HEK293 (cell line): ENCODE results near the gene MTMR3.

Source experiments
- IKZF3 ChIP-seq: fragments of 450-650 bp; IDR thresholded peaks from 2 replicates; pipeline ENCODE4 v1.5.0; 2018; ENCODE audit warnings: missing biosample characterization, mild to moderate bottlenecking, missing genetic modification characterization, moderate library complexity
- KLF1 ChIP-seq: fragments of 450-650 bp; formaldehyde crosslinking; IDR thresholded peaks from 2 replicates; pipeline ENCODE4 v1.5.1; 2016; ENCODE audit warnings: missing biosample characterization, missing genetic modification characterization
- KLF8 ChIP-seq: fragments of 450-650 bp; formaldehyde crosslinking; IDR thresholded peaks from 2 replicates; pipeline ENCODE4 v1.5.1; 2016; ENCODE audit warnings: missing biosample characterization, missing genetic modification characterization
- SETDB1 ChIP-seq: IDR thresholded peaks from one replicate; pipeline ENCODE4 v1.6.1; 2017; ENCODE audit warnings: mild to moderate bottlenecking, low read length, moderate library complexity, mixed read lengths; ENCODE audit not compliant: insufficient read length
- SP2 ChIP-seq: fragments of 450-650 bp; formaldehyde crosslinking; IDR thresholded peaks from 2 replicates; pipeline ENCODE4 v1.5.1; 2016; ENCODE audit warnings: missing biosample characterization, missing genetic modification characterization
- ZFP69B ChIP-seq: fragments of 450-650 bp; formaldehyde crosslinking; IDR thresholded peaks from 2 replicates; pipeline ENCODE4 v1.5.1; 2016; ENCODE audit warnings: missing biosample characterization, missing genetic modification characterization
- ZNF335 ChIP-seq: fragments of 450-650 bp; formaldehyde crosslinking; conservative IDR thresholded peaks from 2 replicates; pipeline ENCODE4 v1.5.1; 2016; ENCODE audit warnings: missing biosample characterization, missing genetic modification characterization
- ZNF529 ChIP-seq: fragments of 450-650 bp; formaldehyde crosslinking; IDR thresholded peaks from 2 replicates; pipeline ENCODE4 v1.5.1; 2017; ENCODE audit warnings: missing genetic modification characterization, missing biosample characterization; ENCODE audit not compliant: insufficient replicate concordance
- ZNF555 ChIP-seq: fragments of 450-650 bp; formaldehyde crosslinking; conservative IDR thresholded peaks from 2 replicates; pipeline ENCODE4 v1.5.1; 2017; ENCODE audit warnings: missing biosample characterization, mild to moderate bottlenecking, missing genetic modification characterization, inconsistent platforms
- ZNF610 ChIP-seq: fragments of 450-650 bp; formaldehyde crosslinking; IDR thresholded peaks from 2 replicates; pipeline ENCODE4 v1.5.1; 2016; ENCODE audit warnings: missing biosample characterization, missing genetic modification characterization, borderline replicate concordance
- ZNF623 ChIP-seq: fragments of 450-650 bp; formaldehyde crosslinking; IDR thresholded peaks from 2 replicates; pipeline ENCODE4 v1.5.1; 2016; ENCODE audit warnings: missing biosample characterization, missing genetic modification characterization
- ZNF660 ChIP-seq: fragments of 450-650 bp; IDR thresholded peaks from 2 replicates; pipeline ENCODE4 v1.5.1; 2018; ENCODE audit warnings: missing biosample characterization, mild to moderate bottlenecking, missing genetic modification characterization
- ZNF843 ChIP-seq: fragments of 450-650 bp; formaldehyde crosslinking; IDR thresholded peaks from 2 replicates; pipeline ENCODE4 v1.5.1; 2016; ENCODE audit warnings: missing biosample characterization, missing genetic modification characterization
- ZSCAN16 ChIP-seq: fragments of 450-650 bp; formaldehyde crosslinking; IDR thresholded peaks from 2 replicates; pipeline ENCODE4 v1.5.1; 2016; ENCODE audit warnings: missing biosample characterization, missing genetic modification characterization
- TF ChIP-seq, protein P1 (sequence below): fragments of 450-650 bp; formaldehyde crosslinking; IDR thresholded peaks from 2 replicates; pipeline ENCODE4 v1.5.1; 2016; ENCODE audit warnings: missing biosample characterization, missing genetic modification characterization, borderline replicate concordance
- TF ChIP-seq, protein P2 (sequence below): fragments of 450-650 bp; formaldehyde crosslinking; IDR thresholded peaks from 2 replicates; pipeline ENCODE4 v1.5.1; 2016; ENCODE audit warnings: missing biosample characterization, missing genetic modification characterization
- TF ChIP-seq, protein P3 (sequence below): fragments of 450-650 bp; formaldehyde crosslinking; conservative IDR thresholded peaks from 2 replicates; pipeline ENCODE4 v1.5.1; 2016; ENCODE audit warnings: low read depth, missing biosample characterization, missing genetic modification characterization
- TF ChIP-seq, protein P4 (sequence below): fragments of 450-650 bp; formaldehyde crosslinking; IDR thresholded peaks from 2 replicates; pipeline ENCODE4 v1.5.1; 2016; ENCODE audit warnings: missing biosample characterization, missing genetic modification characterization
- TF ChIP-seq, protein P5 (sequence below): fragments of 450-650 bp; formaldehyde crosslinking; IDR thresholded peaks from 2 replicates; pipeline ENCODE4 v1.5.1; 2016; ENCODE audit warnings: missing biosample characterization, missing genetic modification characterization

The MTMR3 gene

DNA sequence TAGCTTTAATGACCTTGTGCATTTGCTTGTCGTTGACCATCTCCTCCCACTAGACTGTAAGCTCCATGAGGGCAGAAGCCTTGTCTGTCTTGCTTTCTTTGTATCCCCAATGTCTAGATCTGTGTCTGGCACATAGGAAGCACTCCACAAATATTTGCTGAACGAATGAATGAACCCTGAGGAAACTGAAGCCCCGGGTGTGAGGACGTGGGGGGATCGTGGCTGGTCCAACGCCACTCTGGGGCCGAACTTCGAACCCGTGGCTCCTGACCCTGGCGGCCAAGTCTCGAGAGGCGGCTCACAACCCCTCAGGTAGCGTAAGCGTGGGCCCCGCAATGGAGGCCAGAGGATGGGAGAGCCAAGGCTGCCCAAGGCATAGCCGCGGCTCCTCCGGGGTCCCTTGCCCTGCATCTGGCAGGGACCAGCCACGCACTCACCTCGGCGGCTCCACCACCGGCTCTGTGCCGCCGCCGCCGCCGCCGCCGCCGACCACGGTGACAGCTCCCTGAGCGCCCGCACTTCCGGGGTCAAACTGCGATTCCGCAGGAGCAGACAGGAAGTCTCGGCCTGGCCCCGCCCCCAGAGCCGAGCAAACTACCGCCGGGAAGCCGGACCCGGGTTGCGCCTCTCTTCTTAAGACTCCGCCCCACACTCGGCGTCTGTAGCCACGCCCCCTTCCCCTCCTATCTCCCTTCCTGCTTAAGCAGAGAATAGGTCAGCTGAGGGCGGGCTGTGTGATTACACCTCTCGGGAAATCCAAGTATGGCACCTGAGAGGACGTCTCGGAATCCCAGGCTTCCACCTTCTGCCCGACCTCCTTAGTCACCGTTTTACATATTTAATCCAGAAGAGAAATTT, 45.0 kb upstream of the MTMR3 start, which contains the start of gene ASCC2 (continued):
- TF ChIP-seq ZSCAN16 (tag by site-specific recombination) (peak; percentile 34; the same call in 1 of the 2 replicates), ZNF555 (tag by site-specific recombination) (no peak), ZNF529 (no peak), KLF1 (tag by site-specific recombination) (no peak; the same call in 1 of the 2 replicates), ZNF610 (tag by site-specific recombination) (peak; percentile 67; the same call in 1 of the 2 replicates), SP2 (peak; percentile 91), KLF8 (tag by site-specific recombination) (peak; percentile 44; the same call in 1 of the 2 replicates), ZFP69B (tag by site-specific recombination) (peak; percentile 68), ZNF623 (0 out of 2 replicates have a peak, but pooled peaks have one; percentile 9), ZNF660 (tag by site-specific recombination) (peak; percentile 48; the same call in 1 of the 2 replicates), ZNF843 (tag by site-specific recombination) (no peak), SETDB1 (no peak), ZNF335 (peak; percentile 83), IKZF3 (tag by site-specific recombination) (0 out of 2 replicates have a peak, but pooled peaks have one; percentile 42)
- TF ChIP-seq, protein P1, sequence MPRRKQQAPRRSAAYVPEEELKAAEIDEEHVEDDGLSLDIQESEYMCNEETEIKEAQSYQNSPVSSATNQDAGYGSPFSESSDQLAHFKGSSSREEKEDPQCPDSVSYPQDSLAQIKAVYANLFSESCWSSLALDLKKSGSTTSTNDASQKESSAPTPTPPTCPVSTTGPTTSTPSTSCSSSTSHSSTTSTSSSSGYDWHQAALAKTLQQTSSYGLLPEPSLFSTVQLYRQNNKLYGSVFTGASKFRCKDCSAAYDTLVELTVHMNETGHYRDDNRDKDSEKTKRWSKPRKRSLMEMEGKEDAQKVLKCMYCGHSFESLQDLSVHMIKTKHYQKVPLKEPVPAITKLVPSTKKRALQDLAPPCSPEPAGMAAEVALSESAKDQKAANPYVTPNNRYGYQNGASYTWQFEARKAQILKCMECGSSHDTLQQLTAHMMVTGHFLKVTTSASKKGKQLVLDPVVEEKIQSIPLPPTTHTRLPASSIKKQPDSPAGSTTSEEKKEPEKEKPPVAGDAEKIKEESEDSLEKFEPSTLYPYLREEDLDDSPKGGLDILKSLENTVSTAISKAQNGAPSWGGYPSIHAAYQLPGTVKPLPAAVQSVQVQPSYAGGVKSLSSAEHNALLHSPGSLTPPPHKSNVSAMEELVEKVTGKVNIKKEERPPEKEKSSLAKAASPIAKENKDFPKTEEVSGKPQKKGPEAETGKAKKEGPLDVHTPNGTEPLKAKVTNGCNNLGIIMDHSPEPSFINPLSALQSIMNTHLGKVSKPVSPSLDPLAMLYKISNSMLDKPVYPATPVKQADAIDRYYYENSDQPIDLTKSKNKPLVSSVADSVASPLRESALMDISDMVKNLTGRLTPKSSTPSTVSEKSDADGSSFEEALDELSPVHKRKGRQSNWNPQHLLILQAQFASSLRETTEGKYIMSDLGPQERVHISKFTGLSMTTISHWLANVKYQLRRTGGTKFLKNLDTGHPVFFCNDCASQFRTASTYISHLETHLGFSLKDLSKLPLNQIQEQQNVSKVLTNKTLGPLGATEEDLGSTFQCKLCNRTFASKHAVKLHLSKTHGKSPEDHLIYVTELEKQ, result 0 out of 2 replicates have a peak, but pooled peaks have one; percentile 17
- TF ChIP-seq, protein P2, sequence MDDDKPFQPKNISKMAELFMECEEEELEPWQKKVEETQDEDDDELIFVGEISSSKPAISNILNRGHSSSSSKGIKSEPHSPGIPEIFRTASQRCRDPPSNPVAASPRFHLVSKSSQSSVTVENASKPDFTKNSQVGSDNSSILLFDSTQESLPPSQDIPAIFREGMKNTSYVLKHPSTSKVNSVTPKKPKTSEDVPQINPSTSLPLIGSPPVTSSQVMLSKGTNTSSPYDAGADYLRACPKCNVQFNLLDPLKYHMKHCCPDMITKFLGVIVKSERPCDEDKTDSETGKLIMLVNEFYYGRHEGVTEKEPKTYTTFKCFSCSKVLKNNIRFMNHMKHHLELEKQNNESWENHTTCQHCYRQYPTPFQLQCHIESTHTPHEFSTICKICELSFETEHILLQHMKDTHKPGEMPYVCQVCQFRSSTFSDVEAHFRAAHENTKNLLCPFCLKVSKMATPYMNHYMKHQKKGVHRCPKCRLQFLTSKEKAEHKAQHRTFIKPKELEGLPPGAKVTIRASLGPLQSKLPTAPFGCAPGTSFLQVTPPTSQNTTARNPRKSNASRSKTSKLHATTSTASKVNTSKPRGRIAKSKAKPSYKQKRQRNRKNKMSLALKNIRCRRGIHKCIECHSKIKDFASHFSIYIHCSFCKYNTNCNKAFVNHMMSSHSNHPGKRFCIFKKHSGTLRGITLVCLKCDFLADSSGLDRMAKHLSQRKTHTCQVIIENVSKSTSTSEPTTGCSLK, result no peak
- TF ChIP-seq, protein P3, sequence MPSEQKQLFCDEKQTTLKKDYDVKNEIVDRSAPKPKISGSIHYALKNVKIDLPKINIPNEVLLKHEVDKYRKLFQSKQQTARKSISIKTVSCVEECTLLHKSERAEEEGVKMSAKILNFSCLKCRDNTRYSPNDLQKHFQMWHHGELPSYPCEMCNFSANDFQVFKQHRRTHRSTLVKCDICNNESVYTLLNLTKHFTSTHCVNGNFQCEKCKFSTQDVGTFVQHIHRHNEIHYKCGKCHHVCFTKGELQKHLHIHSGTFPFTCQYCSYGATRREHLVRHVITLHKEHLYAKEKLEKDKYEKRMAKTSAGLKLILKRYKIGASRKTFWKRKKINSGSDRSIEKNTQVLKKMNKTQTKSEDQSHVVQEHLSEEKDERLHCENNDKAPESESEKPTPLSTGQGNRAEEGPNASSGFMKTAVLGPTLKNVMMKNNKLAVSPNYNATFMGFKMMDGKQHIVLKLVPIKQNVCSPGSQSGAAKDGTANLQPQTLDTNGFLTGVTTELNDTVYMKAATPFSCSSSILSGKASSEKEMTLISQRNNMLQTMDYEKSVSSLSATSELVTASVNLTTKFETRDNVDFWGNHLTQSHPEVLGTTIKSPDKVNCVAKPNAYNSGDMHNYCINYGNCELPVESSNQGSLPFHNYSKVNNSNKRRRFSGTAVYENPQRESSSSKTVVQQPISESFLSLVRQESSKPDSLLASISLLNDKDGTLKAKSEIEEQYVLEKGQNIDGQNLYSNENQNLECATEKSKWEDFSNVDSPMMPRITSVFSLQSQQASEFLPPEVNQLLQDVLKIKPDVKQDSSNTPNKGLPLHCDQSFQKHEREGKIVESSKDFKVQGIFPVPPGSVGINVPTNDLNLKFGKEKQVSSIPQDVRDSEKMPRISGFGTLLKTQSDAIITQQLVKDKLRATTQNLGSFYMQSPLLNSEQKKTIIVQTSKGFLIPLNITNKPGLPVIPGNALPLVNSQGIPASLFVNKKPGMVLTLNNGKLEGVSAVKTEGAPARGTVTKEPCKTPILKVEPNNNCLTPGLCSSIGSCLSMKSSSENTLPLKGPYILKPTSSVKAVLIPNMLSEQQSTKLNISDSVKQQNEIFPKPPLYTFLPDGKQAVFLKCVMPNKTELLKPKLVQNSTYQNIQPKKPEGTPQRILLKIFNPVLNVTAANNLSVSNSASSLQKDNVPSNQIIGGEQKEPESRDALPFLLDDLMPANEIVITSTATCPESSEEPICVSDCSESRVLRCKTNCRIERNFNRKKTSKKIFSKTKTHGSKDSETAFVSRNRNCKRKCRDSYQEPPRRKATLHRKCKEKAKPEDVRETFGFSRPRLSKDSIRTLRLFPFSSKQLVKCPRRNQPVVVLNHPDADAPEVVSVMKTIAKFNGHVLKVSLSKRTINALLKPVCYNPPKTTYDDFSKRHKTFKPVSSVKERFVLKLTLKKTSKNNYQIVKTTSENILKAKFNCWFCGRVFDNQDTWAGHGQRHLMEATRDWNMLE (tag by site-specific recombination), result peak; percentile 96
- TF ChIP-seq, protein P4, sequence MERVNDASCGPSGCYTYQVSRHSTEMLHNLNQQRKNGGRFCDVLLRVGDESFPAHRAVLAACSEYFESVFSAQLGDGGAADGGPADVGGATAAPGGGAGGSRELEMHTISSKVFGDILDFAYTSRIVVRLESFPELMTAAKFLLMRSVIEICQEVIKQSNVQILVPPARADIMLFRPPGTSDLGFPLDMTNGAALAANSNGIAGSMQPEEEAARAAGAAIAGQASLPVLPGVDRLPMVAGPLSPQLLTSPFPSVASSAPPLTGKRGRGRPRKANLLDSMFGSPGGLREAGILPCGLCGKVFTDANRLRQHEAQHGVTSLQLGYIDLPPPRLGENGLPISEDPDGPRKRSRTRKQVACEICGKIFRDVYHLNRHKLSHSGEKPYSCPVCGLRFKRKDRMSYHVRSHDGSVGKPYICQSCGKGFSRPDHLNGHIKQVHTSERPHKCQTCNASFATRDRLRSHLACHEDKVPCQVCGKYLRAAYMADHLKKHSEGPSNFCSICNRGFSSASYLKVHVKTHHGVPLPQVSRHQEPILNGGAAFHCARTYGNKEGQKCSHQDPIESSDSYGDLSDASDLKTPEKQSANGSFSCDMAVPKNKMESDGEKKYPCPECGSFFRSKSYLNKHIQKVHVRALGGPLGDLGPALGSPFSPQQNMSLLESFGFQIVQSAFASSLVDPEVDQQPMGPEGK (tag by site-specific recombination), result 0 out of 2 replicates have a peak, but pooled peaks have one; percentile 15
- TF ChIP-seq, protein P5, sequence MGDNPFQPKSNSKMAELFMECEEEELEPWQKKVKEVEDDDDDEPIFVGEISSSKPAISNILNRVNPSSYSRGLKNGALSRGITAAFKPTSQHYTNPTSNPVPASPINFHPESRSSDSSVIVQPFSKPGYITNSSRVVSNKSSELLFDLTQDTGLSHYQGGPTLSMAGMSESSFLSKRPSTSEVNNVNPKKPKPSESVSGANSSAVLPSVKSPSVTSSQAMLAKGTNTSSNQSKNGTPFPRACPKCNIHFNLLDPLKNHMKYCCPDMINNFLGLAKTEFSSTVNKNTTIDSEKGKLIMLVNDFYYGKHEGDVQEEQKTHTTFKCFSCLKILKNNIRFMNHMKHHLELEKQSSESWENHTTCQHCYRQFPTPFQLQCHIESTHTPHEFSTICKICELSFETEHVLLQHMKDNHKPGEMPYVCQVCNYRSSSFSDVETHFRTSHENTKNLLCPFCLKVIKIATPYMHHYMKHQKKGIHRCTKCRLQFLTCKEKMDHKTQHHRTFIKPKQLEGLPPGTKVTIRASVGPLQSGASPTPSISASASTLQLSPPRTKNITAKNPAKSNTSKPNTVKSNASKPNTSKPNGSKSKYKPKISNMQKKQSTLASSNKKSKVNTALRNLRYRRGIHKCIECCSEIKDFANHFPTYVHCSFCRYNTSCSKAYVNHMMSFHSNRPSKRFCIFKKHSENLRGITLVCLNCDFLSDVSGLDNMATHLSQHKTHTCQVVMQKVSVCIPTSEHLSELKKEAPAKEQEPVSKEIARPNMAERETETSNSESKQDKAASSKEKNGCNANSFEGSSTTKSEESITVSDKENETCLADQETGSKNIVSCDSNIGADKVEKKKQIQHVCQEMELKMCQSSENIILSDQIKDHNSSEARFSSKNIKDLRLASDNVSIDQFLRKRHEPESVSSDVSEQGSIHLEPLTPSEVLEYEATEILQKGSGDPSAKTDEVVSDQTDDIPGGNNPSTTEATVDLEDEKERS, result 0 out of 2 replicates have a peak, but pooled peaks have one; percentile 65
